DMS 273 treated with DMSO at 0.1 percent for 48 hours (cell line): ENCODE results near the gene SALL3.

Experiments
- DNase-seq: peaks from one replicate; lab custom pipeline; 2025; lab: John Stamatoyannopoulos, UW

Gene SALL3

DNA sequence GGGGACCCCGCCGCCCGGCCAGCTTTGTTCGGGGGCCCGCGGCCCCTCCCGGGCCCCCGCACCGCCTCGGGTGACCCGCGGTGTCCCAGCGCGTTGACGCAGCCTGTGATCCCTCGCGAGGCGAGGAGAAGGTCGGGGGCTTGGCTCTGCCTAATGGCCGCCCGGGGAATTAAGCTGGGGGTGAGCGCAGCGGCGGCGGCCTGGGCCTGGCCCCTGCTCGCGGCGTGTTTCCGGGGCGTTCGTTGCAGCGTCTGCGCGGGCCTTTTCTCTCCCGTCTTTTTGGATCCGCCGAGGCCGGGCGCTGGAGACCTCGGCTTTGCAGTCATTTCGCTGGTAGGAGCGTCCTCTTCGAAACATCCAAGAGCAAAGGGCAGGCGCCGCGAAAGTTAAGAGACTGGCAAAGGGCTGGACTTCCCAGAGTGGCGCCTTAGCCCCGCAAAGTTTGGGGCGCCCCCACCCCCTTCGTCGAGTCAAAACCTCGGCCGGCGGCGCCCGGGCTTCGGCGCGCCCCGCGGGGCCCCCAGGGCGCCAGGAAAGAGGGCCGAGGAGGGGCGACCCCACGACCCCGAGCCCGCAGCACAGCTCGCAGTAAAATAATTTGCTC, 1.3 kb downstream of the SALL3 start:
- no peak for DNase-seq

DNA sequence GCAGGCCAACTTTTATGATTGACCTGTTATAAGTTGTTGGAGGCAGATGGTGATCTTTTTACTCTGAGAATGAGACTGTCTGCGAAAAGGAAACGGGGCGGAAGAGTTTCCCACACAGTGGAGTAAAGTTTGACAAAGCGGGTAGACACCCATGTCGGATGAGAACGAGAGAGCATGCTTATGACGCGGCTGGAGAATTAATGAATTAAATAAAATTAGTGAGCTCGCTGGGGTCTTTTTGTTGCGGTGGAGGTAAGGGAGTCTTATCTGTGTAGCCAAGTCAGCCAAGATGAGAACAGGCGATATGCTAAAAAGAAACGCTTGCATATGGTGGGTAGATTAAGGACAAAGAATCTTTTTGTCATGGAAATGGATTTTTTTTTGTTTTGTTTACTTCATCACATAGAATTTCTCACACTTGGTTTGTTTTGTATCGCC, 1.8 kb downstream of the SALL3 start:
- DNase-seq = no peak

DNA sequence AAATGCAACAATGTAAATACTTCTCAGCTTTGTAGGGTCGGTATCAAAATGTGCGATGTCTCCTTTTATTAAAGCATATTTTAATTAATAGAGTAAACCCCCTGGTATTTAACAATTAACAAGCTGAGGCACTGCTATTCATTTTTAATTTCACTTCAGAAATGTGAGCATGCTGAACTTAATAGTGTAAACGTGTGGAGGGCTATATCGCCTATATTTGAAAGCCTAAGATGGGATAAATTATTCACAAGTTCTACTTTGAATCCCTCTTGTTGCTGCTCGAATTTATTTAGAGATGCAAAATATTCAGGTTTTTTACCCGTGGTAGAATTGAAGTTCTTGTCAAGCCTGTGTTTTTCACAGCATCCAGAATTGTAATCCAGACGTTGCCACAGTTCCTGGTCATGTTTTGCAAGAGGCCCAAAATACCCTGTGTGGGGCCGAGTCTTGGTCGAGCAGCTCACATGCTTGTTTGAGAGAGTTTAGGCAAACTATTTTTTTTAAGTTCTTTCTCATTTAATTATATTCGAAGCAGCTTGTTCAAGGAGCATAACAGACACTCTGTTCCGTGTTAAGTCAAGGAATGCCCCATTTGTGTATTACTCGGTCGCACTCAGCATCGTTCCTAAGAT, 2.5 kb downstream of the SALL3 start:
- no peak for DNase-seq

DNA sequence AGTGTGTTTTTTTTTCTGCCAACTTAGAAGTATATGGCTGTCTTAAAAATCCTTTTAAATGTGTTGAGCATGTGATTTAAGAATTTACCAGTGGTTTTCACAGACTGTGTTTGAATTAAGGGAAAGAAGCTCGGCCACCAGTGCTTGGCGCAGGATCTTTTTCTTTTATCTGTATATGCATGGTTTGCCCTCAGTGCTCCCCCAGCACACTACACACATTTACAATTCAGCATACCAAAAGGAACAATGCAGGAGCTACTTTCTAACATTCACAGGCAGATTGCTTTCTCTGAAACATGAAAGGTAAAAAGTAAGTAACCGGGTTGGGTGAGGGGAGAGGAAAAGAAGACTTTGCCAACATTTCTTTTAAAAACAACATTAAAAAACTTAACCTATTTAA, 3.9 kb downstream of the SALL3 start:
- DNase-seq = no peak

DNA sequence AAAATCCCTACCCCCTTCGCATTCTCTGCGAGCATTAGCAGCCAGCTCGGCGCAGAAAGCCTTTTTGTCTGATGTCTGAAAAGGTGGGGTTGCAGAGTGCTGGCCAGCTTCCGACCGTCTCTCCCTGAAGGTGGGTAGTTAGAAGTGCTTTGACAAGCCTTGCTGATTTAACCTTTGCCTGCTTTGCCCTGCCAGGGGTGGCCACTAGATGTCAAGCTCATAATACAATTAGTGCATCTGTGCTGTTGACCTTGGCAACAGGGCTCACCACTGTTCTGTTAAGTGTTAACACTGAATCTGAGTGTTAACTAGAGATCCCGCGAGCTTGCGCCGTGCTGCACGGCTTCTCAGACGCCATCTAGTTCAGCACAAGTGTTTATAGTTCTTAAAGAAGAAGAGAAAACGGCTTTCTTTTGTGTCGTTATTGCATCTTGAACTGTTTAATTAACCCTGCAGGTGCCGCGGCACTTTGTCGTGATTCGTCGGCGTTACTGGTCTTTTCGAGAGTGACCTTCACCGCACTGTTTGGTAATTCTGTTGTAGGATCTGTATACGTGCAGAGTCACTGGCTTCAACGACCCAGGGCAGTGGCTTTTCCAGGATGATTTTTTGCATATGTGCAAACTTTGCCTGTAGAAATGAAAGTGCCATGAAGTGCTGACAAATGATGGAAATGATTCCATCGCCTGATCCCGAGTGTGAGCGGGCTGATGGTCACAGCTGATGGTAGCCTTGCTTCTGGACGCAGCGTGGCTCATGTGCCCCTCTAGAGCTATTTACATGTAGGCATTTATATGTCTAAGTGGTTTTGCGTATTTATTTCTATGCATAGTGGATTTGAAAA, 5.5 kb downstream of the SALL3 start:
- DNase-seq = no peak

DNA sequence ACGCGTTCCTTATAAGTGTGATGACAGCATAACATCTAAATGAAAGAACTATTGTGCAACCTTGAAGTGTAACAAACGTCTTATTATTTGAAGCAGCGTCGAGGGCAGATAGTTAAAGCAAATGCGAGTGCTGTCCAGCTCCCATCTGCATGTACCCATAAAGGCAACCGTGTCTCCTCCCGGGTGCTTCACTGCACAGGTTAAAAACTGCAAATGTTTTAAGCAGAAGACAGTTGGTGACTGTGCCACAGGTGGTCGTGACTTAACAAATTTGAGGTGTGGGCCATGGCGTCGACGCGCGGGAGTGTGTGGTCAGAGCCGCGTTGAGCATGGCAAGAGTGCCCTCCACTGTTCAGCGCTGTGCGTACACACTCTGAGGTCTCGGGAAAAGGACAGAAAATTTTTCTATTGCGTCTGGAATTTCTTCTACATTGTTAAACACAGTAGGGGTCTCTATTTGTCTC, 6.4 kb downstream of the SALL3 start:
- DNase-seq = no peak

DNA sequence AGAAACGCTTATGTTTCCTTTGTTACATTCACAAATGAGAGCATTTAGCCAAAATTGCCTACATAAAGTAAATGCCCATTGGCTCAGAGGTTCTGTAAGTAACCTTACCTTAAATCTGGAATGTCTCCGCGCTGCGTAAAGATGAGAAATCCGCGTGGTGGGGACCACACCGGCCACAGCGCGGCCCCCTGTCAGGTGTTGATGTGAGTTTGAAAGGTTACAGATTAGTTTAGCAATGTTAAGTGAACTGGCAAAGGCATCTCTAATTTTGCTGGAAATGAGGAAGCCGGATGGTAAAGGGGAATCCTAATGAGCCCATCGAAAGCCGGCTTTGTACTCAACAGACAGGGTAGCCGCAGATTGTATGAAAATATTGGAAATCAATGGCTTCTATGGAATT, 11.8 kb downstream of the SALL3 start:
- no peak for DNase-seq

DNA sequence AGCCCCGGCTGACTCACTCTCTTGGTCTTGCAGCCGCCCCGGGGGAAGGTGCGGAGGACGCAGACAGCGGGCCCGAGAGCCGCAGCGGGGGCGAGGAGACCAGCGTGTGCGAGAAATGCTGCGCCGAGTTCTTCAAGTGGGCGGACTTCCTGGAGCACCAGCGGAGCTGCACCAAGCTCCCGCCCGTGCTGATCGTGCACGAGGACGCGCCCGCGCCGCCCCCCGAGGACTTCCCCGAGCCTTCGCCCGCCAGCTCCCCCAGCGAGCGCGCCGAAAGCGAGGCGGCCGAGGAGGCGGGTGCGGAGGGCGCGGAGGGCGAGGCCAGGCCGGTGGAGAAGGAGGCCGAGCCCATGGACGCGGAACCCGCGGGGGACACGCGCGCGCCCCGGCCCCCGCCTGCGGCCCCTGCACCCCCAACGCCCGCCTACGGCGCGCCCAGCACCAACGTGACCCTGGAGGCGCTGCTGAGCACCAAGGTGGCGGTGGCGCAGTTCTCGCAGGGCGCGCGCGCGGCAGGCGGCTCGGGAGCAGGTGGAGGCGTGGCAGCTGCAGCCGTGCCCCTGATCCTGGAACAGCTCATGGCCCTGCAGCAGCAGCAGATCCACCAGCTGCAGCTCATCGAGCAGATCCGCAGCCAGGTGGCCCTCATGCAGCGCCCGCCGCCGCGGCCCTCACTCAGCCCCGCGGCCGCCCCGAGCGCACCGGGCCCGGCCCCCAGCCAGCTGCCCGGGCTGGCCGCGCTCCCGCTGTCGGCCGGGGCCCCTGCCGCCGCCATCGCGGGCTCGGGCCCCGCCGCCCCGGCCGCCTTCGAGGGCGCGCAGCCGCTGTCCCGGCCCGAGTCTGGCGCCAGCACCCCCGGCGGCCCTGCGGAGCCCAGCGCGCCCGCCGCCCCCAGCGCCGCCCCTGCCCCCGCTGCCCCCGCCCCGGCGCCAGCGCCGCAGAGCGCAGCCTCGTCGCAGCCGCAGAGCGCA, 12.7 kb downstream of the SALL3 start:
- DNase-seq = no peak

DNA sequence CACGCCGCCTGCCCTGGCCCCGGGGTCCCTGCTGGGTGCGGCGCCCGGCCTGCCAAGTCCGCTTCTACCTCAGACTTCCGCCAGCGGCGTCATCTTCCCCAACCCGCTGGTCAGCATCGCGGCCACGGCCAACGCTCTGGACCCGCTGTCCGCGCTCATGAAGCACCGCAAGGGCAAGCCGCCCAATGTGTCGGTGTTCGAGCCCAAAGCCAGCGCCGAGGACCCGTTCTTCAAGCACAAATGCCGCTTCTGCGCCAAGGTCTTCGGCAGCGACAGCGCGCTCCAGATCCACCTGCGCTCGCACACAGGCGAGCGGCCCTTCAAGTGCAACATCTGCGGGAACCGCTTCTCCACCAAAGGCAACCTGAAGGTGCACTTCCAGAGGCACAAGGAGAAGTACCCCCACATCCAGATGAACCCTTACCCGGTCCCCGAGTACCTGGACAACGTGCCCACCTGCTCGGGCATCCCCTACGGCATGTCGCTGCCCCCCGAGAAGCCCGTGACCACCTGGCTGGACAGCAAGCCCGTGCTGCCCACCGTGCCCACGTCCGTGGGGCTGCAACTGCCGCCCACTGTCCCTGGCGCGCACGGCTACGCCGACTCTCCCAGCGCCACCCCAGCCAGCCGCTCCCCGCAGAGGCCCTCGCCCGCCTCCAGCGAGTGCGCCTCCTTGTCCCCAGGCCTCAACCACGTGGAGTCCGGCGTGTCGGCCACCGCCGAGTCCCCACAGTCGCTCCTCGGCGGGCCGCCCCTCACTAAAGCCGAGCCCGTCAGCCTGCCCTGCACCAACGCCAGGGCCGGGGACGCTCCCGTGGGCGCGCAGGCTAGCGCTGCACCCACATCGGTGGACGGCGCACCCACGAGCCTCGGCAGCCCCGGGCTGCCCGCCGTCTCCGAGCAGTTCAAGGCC, 13.7 kb downstream of the SALL3 start:
- no peak for DNase-seq

DNA sequence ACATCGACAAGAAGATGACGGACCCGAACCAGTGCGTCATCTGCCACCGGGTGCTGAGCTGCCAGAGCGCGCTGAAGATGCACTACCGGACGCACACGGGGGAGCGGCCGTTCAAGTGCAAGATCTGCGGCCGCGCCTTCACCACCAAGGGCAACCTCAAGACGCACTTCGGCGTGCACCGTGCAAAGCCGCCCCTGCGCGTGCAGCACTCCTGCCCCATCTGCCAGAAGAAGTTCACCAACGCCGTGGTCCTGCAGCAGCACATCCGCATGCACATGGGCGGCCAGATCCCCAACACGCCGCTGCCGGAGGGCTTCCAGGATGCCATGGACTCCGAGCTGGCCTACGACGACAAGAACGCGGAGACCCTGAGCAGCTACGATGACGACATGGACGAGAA, 14.4 kb downstream of the SALL3 start:
- DNase-seq = no peak

DNA sequence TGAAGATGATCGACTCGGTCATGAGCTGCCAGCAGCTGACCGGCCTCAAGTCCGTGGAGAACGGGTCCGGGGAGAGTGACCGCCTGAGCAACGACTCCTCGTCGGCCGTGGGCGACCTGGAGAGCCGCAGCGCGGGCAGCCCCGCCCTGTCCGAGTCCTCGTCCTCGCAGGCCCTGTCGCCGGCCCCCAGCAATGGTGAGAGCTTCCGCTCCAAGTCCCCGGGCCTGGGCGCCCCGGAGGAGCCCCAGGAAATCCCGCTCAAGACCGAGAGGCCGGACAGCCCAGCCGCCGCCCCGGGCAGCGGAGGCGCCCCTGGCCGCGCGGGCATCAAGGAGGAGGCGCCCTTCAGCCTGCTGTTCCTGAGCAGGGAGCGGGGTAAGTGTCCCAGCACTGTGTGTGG, 14.9 kb downstream of the SALL3 start:
- DNase-seq = no peak

DNA sequence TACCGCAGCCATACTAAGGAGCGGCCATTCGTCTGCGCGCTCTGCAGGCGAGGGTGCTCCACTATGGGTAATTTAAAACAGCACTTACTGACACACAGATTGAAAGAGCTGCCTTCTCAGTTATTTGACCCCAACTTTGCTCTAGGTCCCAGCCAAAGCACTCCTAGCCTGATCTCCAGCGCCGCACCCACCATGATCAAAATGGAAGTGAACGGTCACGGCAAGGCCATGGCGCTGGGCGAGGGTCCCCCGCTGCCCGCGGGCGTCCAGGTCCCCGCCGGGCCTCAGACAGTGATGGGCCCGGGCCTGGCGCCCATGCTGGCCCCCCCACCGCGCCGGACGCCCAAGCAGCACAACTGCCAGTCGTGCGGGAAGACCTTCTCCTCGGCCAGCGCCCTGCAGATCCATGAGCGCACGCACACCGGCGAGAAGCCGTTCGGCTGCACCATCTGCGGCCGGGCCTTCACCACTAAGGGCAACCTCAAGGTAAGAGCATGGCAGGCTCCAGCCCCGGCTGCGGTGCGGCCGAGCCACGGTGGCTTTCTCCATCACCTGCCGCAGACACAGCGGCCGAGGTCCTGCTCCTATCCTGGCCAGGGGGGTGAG, 15.5 kb downstream of the SALL3 start:
- no peak for DNase-seq

DNA sequence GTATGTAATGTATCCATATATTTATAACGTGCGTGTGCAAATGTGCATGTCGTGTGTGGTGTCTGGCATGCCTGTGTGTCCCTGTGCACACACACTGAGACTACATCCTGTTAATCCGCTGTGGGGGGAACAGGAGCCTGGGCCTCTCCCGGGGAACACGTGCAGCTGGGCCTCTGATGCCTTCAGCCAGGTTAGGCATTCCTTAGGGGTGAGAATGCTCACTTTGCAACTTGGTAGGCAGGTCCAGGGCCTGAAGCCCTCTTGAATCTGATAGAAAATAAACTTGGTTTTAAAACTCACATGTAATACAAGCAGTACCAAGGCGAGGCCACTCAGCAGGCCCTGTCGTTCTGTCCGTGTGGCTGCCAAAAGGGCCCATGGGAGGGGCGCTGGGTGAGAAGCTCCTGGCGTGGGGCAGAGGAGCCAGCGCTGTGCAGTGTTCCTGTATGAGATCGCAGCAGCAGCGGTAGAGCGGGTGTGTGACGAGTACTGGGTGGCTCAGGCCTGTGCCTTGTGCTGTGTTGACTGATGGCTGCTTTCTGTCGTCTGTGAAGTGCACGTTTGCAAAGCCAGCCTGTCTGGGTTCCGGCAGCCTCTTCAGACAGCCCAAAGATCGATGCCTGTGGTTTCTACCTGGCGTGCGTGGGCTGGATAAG, 16.2 kb downstream of the SALL3 start:
- DNase-seq = no peak

DNA sequence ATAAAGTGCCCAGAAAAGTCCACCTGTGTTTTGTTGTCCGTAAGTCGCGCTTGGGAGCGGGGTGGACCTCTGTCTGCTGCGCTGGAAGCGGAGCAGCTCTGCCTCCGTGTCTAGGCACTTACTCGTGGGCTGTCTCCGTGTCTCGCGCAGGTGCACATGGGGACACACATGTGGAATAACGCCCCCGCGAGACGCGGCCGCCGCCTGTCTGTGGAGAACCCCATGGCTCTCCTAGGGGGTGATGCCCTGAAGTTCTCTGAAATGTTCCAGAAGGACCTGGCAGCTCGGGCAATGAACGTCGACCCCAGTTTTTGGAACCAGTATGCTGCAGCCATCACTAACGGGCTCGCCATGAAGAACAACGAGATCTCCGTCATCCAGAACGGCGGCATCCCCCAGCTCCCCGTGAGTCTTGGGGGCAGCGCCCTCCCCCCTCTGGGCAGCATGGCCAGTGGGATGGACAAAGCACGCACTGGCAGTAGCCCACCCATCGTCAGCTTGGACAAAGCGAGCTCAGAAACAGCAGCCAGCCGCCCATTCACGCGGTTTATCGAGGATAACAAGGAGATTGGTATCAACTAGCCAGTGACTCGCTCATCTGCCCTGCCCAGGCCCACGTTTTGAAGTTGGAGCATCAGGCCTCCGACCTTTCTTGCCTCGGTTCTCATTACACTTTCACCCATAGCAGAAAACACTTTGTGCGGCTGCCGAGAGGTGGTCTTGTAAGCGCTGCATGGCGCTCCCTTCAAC, 17.3 kb downstream of the SALL3 start:
- DNase-seq = no peak

DNA sequence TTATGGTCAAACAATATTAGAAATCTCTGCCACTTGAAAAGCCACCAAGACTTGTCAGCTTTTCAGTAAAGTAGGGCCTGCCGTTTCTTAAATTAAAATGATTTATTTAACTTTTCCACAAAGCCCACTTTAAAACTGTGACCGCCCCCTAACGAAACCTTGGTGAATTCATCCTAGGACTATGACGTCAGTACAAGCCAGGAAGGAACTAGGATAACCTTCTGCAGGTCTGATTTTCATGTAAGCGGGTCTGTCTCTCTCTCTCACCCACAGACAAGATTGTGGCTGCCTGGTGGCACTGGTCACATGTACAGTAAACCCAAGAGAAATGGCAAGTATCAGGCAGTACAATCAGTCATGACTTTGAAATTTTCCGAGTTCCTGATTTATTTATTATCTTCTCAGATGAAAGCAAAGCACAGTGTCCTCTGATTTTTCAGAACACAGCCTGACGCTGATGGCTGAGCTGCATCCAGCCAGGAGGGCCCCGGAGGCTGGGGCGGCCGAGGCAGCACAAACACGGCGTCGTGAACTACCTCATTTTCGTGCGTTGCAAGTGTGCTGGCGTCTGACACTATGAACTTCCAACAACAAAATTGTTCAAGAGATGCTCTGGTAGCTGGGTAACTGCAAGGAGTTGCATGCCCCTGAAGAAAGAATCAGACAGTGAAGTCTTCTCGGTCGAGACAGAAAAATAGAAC, 18.9 kb downstream of the SALL3 start:
- no peak for DNase-seq

DNA sequence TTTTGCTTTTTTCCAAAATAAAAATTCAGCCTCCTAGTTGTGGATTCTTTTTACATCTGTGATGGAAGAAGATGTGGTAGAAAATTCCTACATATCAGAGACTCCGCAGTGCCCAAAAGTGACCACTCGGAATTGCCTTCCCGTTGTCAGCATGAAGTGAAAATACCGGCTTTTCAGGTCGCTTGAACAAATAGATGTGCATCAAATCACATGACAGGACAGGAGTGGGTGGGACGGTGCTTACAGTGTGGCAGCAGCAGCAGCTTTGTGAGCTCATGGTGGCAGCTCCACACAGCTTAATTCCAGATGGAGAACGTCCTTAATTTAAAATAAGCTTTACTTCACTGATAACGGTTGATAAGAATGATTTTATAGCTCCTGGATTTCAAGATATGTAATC, 20.3 kb downstream of the SALL3 start:
- no peak for DNase-seq

DNA sequence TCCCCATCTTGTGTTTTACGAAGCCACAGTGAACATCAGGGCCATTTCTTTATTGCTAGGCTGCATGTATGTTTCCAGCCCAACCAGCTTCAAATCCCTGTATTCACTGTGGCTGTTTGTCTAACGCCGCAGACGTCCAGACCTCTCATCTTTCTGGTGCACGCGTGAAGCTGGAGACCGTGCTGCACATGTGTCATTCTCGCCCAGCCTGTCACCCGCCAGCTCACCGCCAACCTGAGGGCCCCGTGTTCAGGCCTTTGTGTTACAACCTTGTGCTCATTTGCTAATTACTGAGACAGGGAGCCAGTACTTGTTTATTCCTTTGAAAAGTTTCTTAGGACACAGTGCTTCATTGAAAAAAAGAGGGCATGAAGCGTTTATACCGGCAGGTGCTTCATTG, 21.4 kb downstream of the SALL3 start:
- DNase-seq = no peak

DNA sequence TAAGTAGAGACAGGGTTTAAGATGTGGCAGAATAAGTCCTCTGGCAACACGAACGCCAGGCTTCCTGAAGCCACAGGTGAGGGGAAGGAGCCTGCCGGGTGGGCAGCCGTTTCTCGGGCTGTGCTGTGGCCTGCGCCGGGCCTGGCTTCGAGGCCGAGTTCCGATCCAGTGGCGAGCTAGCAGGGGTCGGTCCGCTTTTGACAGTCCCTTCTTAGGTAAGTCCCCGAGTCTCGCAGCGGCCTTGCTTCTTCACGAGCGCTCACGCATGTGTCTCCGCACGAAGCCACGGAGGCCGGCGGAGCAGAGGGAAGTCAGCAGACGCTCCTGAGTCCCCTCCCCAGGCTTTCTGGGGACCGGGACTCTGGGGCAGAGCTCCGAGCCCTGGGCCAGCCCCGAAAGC, 26.0 kb downstream of the SALL3 start:
- no peak for DNase-seq
